ENCODE data around the gene BPGM.

Gene BPGM

DNA sequence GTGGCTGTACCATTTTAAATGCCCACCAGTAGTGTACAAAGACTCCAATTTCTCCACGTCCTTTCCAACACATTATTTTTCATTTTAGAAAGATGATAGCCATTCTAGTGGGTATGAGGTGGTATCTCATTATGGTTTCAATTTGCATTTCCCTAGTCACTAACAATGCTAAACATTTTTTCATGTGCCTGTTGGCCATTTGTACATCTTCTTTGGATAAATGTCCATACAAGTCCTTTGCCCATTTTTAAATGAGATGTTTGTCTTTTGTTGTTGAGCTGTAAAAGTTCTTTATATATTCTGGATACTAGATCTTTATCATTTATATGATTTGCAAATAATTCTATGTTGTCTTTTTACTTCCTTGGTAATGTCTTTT lies 18.9 kb upstream of the BPGM start:
- Histone ChIP-seq H3K4me2 (ENCODE audit: low read depth, low read length, poor library complexity, severe bottlenecking) (no peak overlapping the region), H3K27ac (ENCODE audit: low read depth, low read length) (no peak overlapping the region), H3K9me2 (replicated peaks; ENCODE audit: insufficient read depth, low read length) (no peaks in the 10 kb centered on the region), H2AFZ (ENCODE audit: low read depth, low read length, severe bottlenecking) (no peak overlapping the region), H3K79me2 (ENCODE audit: insufficient read depth, low read length) (no peaks in the 10 kb centered on the region), H3K9me3 (ENCODE audit: insufficient read depth, low read length) (no peaks in the 10 kb centered on the region), H3F3A (ENCODE audit: insufficient read depth) (no peaks in the 10 kb centered on the region), H3K4me3 (ENCODE audit: insufficient read depth, low read length, poor library complexity, severe bottlenecking) (no peak overlapping the region), H3K27me3 (ENCODE audit: low read length) (no peaks in the 10 kb centered on the region), H3K9ac (ENCODE audit: low read length) (no peak overlapping the region), H3K36me3 (ENCODE audit: low read length) (no peaks in the 10 kb centered on the region), H4K20me1 (ENCODE audit: low read depth, low read length) (no peaks in the 10 kb centered on the region)
- no peak for TF ChIP-seq EZH2phosphoT487 (conservative IDR thresholded peaks at IDR 0.05; ENCODE audit: low read length)
- TF ChIP-seq, protein P1, sequence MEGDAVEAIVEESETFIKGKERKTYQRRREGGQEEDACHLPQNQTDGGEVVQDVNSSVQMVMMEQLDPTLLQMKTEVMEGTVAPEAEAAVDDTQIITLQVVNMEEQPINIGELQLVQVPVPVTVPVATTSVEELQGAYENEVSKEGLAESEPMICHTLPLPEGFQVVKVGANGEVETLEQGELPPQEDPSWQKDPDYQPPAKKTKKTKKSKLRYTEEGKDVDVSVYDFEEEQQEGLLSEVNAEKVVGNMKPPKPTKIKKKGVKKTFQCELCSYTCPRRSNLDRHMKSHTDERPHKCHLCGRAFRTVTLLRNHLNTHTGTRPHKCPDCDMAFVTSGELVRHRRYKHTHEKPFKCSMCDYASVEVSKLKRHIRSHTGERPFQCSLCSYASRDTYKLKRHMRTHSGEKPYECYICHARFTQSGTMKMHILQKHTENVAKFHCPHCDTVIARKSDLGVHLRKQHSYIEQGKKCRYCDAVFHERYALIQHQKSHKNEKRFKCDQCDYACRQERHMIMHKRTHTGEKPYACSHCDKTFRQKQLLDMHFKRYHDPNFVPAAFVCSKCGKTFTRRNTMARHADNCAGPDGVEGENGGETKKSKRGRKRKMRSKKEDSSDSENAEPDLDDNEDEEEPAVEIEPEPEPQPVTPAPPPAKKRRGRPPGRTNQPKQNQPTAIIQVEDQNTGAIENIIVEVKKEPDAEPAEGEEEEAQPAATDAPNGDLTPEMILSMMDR (IDR thresholded peaks at IDR 0.05; ENCODE audit: insufficient read depth, low read length, poor library complexity, severe bottlenecking): no peak

DNA sequence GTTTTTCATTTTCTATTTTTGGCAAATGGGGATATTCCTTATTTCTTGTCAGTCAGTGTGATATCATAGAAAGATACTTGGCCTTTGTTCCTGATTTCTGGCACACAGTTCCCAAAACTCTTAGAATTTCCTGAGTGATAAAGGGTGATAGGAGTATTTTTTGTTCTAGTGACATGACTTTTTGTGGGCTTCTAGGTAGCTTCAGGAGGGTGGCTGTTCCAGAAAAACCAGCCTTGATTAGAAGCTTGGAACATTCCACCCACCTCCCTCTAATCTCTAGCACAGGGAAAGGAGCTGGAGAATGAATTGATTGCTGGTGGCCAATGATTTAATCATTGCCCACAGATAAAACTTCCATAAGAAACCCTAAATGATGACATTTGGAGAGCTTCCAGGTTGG lies 17.2 kb upstream of the BPGM start:
- no peaks in the 10 kb centered on the region for H3K36me3 ChIP-seq (ENCODE audit: low read length)
- no peaks in the 10 kb centered on the region for H3K9me3 ChIP-seq (ENCODE audit: insufficient read depth, low read length)
- no peak overlapping the region for H3K27ac ChIP-seq (ENCODE audit: low read depth, low read length)
- no peaks in the 10 kb centered on the region for H4K20me1 ChIP-seq (ENCODE audit: low read depth, low read length)
- H3K4me2 ChIP-seq (ENCODE audit: low read depth, low read length, poor library complexity, severe bottlenecking): no peak overlapping the region
- no peaks in the 10 kb centered on the region for H3K27me3 ChIP-seq (ENCODE audit: low read length)
- no peak overlapping the region for H3K4me3 ChIP-seq (ENCODE audit: insufficient read depth, low read length, poor library complexity, severe bottlenecking)
- H3K9ac ChIP-seq (ENCODE audit: low read length): no peak overlapping the region
- no peak overlapping the region for H2AFZ ChIP-seq (ENCODE audit: low read depth, low read length, severe bottlenecking)
- H3F3A ChIP-seq (ENCODE audit: insufficient read depth): no peaks in the 10 kb centered on the region
- H3K9me2 ChIP-seq (replicated peaks; ENCODE audit: insufficient read depth, low read length): no peaks in the 10 kb centered on the region
- H3K79me2 ChIP-seq (ENCODE audit: insufficient read depth, low read length): no peaks in the 10 kb centered on the region
- TF ChIP-seq EZH2phosphoT487 (conservative IDR thresholded peaks at IDR 0.05; ENCODE audit: low read length): no peak

DNA sequence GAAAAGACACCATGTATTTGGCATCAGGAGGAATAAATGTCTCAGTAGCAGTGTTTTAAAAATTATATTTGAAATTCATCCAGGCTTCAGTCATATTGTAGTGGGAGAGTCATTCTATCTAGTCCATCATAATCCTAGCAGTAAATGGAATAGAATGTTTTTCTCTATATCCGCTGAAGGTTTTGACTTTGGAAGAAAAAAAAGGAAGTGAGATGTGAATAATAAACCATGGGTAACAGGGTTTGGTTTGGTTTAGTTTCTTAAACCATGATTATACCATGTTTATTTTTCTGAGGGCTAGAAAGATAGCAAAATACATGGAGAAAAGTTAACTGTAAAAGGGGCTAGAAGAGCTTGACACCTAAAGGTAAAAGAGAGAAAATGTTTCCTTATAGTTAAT lies 16.4 kb upstream of the BPGM start:
- H4K20me1 ChIP-seq (ENCODE audit: low read depth, low read length): no peaks in the 10 kb centered on the region

DNA sequence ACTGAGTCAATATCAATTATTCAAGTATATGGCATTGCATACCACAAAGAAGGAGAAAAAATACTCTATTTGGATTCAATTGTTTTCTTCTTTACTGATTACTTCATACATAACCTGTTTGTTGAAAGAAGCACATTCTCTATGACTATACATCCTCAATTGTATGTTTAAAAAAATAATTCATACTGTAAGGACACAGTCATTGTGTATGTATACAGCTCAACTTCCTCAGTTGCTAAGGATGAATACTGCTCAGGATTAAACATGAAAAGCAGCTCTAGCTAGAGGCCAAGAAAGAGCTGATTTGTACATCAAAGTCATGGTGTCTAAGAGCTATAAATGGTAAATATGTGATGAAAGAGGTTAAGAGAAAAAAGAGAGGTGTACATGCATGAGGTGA lies 15.8 kb upstream of the BPGM start:
- Histone ChIP-seq H3K27me3 (ENCODE audit: low read length) (no peaks in the 10 kb centered on the region), H3K79me2 (ENCODE audit: insufficient read depth, low read length) (no peaks in the 10 kb centered on the region), H2AFZ (ENCODE audit: low read depth, low read length, severe bottlenecking) (no peak overlapping the region), H3K36me3 (ENCODE audit: low read length) (no peaks in the 10 kb centered on the region), H3F3A (ENCODE audit: insufficient read depth) (no peaks in the 10 kb centered on the region), H4K20me1 (ENCODE audit: low read depth, low read length) (no peaks in the 10 kb centered on the region), H3K4me3 (ENCODE audit: insufficient read depth, low read length, poor library complexity, severe bottlenecking) (no peak overlapping the region), H3K4me2 (ENCODE audit: low read depth, low read length, poor library complexity, severe bottlenecking) (no peak overlapping the region), H3K9ac (ENCODE audit: low read length) (no peak overlapping the region), H3K27ac (ENCODE audit: low read depth, low read length) (no peak overlapping the region), H3K9me2 (replicated peaks; ENCODE audit: insufficient read depth, low read length) (no peaks in the 10 kb centered on the region), H3K9me3 (ENCODE audit: insufficient read depth, low read length) (no peaks in the 10 kb centered on the region)
- TF ChIP-seq, protein P1 (IDR thresholded peaks at IDR 0.05; ENCODE audit: insufficient read depth, low read length, poor library complexity, severe bottlenecking): no peak
- no peak for TF ChIP-seq EZH2phosphoT487 (conservative IDR thresholded peaks at IDR 0.05; ENCODE audit: low read length)

More for the DNA sequence above, 16.4 kb upstream of the BPGM start:
- Histone ChIP-seq H2AFZ (ENCODE audit: low read depth, low read length, severe bottlenecking) (no peak overlapping the region), H3K9me3 (ENCODE audit: insufficient read depth, low read length) (no peaks in the 10 kb centered on the region), H3K36me3 (ENCODE audit: low read length) (no peaks in the 10 kb centered on the region), H3K9me2 (replicated peaks; ENCODE audit: insufficient read depth, low read length) (no peaks in the 10 kb centered on the region), H3K27ac (ENCODE audit: low read depth, low read length) (no peak overlapping the region), H3K9ac (ENCODE audit: low read length) (no peak overlapping the region), H3F3A (ENCODE audit: insufficient read depth) (no peaks in the 10 kb centered on the region), H3K4me3 (ENCODE audit: insufficient read depth, low read length, poor library complexity, severe bottlenecking) (no peak overlapping the region), H3K79me2 (ENCODE audit: insufficient read depth, low read length) (no peaks in the 10 kb centered on the region), H3K4me2 (ENCODE audit: low read depth, low read length, poor library complexity, severe bottlenecking) (no peak overlapping the region), H3K27me3 (ENCODE audit: low read length) (no peaks in the 10 kb centered on the region)
- no peak for TF ChIP-seq EZH2phosphoT487 (conservative IDR thresholded peaks at IDR 0.05; ENCODE audit: low read length)
- TF ChIP-seq, protein P1 (IDR thresholded peaks at IDR 0.05; ENCODE audit: insufficient read depth, low read length, poor library complexity, severe bottlenecking): no peak
